Smooth muscle cell (in vitro differentiated cells): ENCODE results near the gene CNKSR2. TPM values are rescaled to one million over a fixed set of nuclear protein-coding genes. Genes with fewer than 3 reads are reported as not detected.

Experiments used
- DNase-seq: peaks from one replicate; lab custom pipeline; 2025; ENCODE audit not compliant: unreplicated experiment; lab: John Stamatoyannopoulos, UW
- H2AFZ ChIP-seq: fragments of 200-600 bp; sonication (generic); 2 replicates; pipeline ENCODE4 v1.6.0; 2016; ENCODE audit warnings: antibody characterized with exemption, low read depth, mild to moderate bottlenecking
- H3F3A ChIP-seq: fragments of 200-600 bp; sonication (generic); 2 replicates; pipeline ENCODE4 v1.6.0; 2017; ENCODE audit warnings: antibody characterized with exemption, low read depth
- H3K27ac ChIP-seq: fragments of 200-600 bp; sonication (generic); 2 replicates; pipeline ENCODE4 v1.5.1; 2016; ENCODE audit warnings: low read depth, mild to moderate bottlenecking
- H3K27me3 ChIP-seq: fragments of 200-600 bp; sonication (generic); 2 replicates; pipeline ENCODE4 v1.6.1; 2016; ENCODE audit warnings: low read depth, mild to moderate bottlenecking
- H3K36me3 ChIP-seq: fragments of 200-600 bp; sonication (generic); 2 replicates; pipeline ENCODE4 v1.5.1; 2016; ENCODE audit warnings: low read depth
- H3K4me1 ChIP-seq: fragments of 200-600 bp; sonication (generic); 2 replicates; pipeline ENCODE4 v1.5.1; 2016; ENCODE audit warnings: low read depth
- H3K4me2 ChIP-seq: fragments of 200-600 bp; sonication (generic); 2 replicates; pipeline ENCODE4 v1.6.0; 2016; ENCODE audit warnings: mild to moderate bottlenecking
- H3K4me3 ChIP-seq: fragments of 200-600 bp; sonication (generic); 2 replicates; pipeline ENCODE4 v1.5.1; 2016; ENCODE audit warnings: mild to moderate bottlenecking
- H3K79me2 ChIP-seq: fragments of 200-600 bp; sonication (generic); 2 replicates; pipeline ENCODE4 v1.6.0; 2016; ENCODE audit warnings: low read depth, mild to moderate bottlenecking
- H3K9ac ChIP-seq: fragments of 200-600 bp; sonication (generic); 2 replicates; pipeline ENCODE4 v1.6.0; 2016; ENCODE audit warnings: low read depth
- H3K9me3 ChIP-seq: fragments of 200-600 bp; sonication (generic); replicated peaks from 2 replicates; pipeline ENCODE4 v1.5.1; 2016; ENCODE audit warnings: low read depth
- H4K20me1 ChIP-seq: fragments of 200-600 bp; sonication (generic); 2 replicates; pipeline ENCODE4 v1.6.0; 2016; ENCODE audit warnings: low read depth
- WGBS: methylation state at CpG from one replicate; pipeline ENCODE4 v1.1.7; 2016; ENCODE audit warnings: low lambda C conversion rate; 5-methylcytosine and 5-hydroxymethylcytosine counted together
- polyA plus RNA-seq: library from polyadenylated mRNA; unstranded; fragments of >200 nt; fragmentation: Nextera tagmentation; extraction: Ambion mirVana; gene quantifications from 2 replicates; pipeline ENCODE4 v1.2.1, GENCODE V29; 2016
- total RNA-seq: library from RNA; depleted of rRNA; stranded (reverse); fragments of >200 nt; gene quantifications from 2 replicates; pipeline ENCODE4 v1.2.3, GENCODE V29; 2014
- TF ChIP-seq, protein P1 (sequence below): fragments of 200-600 bp; sonication (generic); IDR thresholded peaks from 2 replicates; pipeline ENCODE4 v1.5.1; 2017; ENCODE audit warnings: borderline replicate concordance, mild to moderate bottlenecking, antibody characterized with exemption; ENCODE audit not compliant: insufficient read depth, poor library complexity, severe bottlenecking

The CNKSR2 gene
- total and polyA plus RNA-seq, 2 experiments from 2014 or later: 1.1 TPM; not detected in 1

DNA sequence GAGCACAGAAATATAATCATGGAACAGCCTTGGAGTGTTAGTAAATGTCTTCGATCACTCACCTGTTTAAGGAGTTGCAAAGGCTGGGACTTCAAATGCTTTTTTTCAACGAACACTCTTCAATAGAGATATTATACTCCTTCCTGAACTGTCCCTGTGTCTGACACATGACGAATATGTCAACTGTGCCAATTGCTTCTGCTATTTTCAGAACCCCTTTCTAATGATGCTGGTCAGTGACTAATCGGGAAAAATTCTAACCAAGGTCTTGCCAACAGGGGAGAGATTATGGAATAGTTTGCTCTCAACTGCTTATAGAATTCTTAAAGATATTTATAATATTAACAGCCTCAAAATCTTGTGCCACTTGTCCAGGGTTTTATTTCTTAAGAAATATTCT lies 292.5 kb downstream of the CNKSR2 start:
- Histone ChIP-seq H3K27me3 (no peaks in the 10 kb centered on the region), H3K4me1 (no peaks in the 10 kb centered on the region), H2AFZ (no peak overlapping the region), H3K36me3 (no peaks in the 10 kb centered on the region), H3K4me3 (no peak overlapping the region), H4K20me1 (no peaks in the 10 kb centered on the region), H3K4me2 (no peak overlapping the region), H3K79me2 (no peaks in the 10 kb centered on the region), H3K27ac (no peak overlapping the region), H3F3A (no peaks in the 10 kb centered on the region), H3K9me3 (no peaks in the 10 kb centered on the region), H3K9ac (no peak overlapping the region)
- TF ChIP-seq, protein P1, sequence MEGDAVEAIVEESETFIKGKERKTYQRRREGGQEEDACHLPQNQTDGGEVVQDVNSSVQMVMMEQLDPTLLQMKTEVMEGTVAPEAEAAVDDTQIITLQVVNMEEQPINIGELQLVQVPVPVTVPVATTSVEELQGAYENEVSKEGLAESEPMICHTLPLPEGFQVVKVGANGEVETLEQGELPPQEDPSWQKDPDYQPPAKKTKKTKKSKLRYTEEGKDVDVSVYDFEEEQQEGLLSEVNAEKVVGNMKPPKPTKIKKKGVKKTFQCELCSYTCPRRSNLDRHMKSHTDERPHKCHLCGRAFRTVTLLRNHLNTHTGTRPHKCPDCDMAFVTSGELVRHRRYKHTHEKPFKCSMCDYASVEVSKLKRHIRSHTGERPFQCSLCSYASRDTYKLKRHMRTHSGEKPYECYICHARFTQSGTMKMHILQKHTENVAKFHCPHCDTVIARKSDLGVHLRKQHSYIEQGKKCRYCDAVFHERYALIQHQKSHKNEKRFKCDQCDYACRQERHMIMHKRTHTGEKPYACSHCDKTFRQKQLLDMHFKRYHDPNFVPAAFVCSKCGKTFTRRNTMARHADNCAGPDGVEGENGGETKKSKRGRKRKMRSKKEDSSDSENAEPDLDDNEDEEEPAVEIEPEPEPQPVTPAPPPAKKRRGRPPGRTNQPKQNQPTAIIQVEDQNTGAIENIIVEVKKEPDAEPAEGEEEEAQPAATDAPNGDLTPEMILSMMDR: no peak
- DNase-seq: no peak
- 66% methylated on average over 4 of the region's 4 CpGs for WGBS

DNA sequence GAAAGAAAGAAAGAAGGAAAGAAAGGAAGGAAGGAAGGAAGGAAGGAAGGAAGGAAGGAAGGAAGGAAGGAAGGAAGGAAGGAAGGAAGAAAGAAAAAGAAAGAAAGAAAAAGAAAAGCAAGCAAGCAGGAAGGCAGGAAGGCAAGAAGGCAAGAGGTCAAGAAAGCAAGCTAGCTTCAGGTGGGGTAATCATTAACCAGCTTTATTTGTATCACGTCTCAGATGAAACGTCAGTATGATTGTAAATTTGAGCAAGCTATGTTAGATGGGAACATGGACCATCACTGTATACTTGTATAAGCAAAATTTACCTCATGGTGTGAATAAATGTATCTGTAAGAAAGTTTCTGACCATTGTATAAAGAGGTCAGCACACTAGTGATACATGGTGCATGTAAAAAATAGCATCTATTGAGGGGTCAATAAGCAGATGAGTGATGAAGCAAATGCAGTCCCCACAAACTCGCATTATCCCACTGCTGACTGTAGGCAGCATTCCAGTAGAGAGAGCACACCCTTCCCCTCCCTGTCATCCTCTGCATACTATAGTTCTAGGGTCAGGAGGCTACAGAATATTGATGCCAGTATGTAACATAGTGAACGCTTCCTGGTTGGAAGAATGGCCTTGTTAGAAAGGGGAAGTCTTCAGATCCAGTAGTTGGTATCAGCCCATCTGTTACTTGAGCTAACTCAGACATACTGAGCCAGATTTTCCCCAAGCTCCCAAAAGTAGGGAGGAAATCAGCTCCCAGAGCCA lies 300.4 kb downstream of the CNKSR2 start:
- no peaks in the 10 kb centered on the region for H3F3A ChIP-seq
- H3K4me3 ChIP-seq: no peak overlapping the region
- no peaks in the 10 kb centered on the region for H3K79me2 ChIP-seq
- no peak overlapping the region for H3K27ac ChIP-seq
- no peaks in the 10 kb centered on the region for H3K27me3 ChIP-seq
- H3K4me2 ChIP-seq: no peak overlapping the region
- TF ChIP-seq, protein P1: no peak
- H3K9me3 ChIP-seq: no peaks in the 10 kb centered on the region
- DNase-seq: no peak
- no peak overlapping the region for H3K9ac ChIP-seq
- no peaks in the 10 kb centered on the region for H4K20me1 ChIP-seq
- H3K36me3 ChIP-seq: no peaks in the 10 kb centered on the region
- 85% methylated on average over 4 of the region's 4 CpGs for WGBS
- H3K4me1 ChIP-seq: no peaks in the 10 kb centered on the region
- H2AFZ ChIP-seq: no peak overlapping the region

DNA sequence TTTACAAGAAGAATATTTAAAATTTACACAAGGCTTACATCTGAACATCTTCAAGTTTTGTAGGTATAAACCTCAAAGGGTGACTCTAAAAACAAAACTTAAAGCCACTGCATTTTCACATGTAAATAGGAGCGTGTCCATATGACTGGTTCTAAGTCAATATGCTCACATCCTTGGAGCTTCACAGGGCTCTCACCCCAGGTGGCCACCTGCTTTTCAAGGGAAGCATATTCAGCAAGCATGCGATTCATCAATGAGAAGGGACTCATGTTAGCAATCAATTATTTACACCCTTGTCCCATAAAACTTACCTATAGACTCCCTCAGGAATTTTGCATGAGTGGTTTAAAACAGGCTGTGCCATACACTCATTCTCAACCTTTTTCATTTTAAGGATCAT lies 301.7 kb downstream of the CNKSR2 start:
- H3K36me3 ChIP-seq: no peaks in the 10 kb centered on the region
- DNase-seq: no peak
- H3K27ac ChIP-seq: no peak overlapping the region
- H3K4me3 ChIP-seq: no peak overlapping the region
- no peaks in the 10 kb centered on the region for H3F3A ChIP-seq
- H3K27me3 ChIP-seq: no peaks in the 10 kb centered on the region
- no peaks in the 10 kb centered on the region for H3K9me3 ChIP-seq
- no peak overlapping the region for H3K9ac ChIP-seq
- H3K4me1 ChIP-seq: no peaks in the 10 kb centered on the region
- no peak overlapping the region for H2AFZ ChIP-seq
- H4K20me1 ChIP-seq: no peaks in the 10 kb centered on the region
- TF ChIP-seq, protein P1: no peak
- WGBS: 68% methylated on average over 2 of the region's 2 CpGs
- H3K79me2 ChIP-seq: no peaks in the 10 kb centered on the region
- no peak overlapping the region for H3K4me2 ChIP-seq

DNA sequence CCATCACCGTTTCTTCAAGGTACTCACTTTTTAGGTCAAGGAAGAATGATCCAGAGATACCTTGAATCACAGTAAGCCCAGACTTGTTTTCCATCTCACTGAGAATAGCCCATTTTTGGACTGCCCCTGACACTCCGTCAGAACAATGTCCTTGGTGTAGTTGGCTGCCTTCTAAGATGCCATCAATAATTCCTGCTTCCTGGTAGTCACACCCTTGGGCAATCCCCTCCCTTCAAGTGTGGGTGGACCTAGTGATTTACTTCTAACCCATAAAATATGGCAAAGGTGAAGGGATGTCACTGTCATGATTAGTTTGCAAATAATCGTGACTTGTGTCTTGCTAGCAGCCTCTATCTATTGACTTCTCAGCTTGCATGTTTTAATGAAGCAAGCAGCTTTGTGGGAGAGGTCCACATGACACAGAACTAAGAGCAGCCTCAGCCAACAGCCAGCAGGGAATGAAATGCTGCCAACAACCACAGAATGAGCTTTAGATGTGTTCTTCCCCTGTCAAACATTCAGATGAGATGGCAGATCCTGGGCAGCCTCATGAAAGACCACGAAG lies 303.9 kb downstream of the CNKSR2 start:
- H3K9ac ChIP-seq: no peak overlapping the region
- H2AFZ ChIP-seq: no peak overlapping the region
- WGBS: 48% methylated on average over 4 of the region's 4 CpGs
- H3K36me3 ChIP-seq: no peaks in the 10 kb centered on the region
- no peaks in the 10 kb centered on the region for H3K4me1 ChIP-seq
- H3F3A ChIP-seq: no peaks in the 10 kb centered on the region
- H3K9me3 ChIP-seq: no peaks in the 10 kb centered on the region
- no peaks in the 10 kb centered on the region for H4K20me1 ChIP-seq
- no peaks in the 10 kb centered on the region for H3K79me2 ChIP-seq
- H3K4me2 ChIP-seq: no peak overlapping the region
- TF ChIP-seq, protein P1: no peak
- H3K27ac ChIP-seq: no peak overlapping the region
- no peak overlapping the region for H3K4me3 ChIP-seq
- DNase-seq: no peak
- no peaks in the 10 kb centered on the region for H3K27me3 ChIP-seq
